ENCODE results near the gene ITM2B. TPM values are rescaled to one million over a fixed set of nuclear protein-coding genes. Genes with fewer than 3 reads are reported as not detected.

ITM2B gene
- total RNA-seq, 4 donors from 2014 or later = 136 to 528 (median 417) TPM

- no peaks in the 10 kb centered on the region for H3K27me3 ChIP-seq
- no peak for DNase-seq
- H3K27ac ChIP-seq = no peak overlapping the region
- TF ChIP-seq CTCF (IDR thresholded peaks at IDR 0.05) (no peak), POLR2A (IDR thresholded peaks at IDR 0.05) (no peak)
- H3K4me1 ChIP-seq = peaks cover 0 to 6% (median 0%) of the 10 kb centered on the region in 4 donors
- no peaks in the 10 kb centered on the region for H3K9me3 ChIP-seq
- H3K4me3 ChIP-seq = no peak overlapping the region
- peaks cover 0 to 10% (median 0%) of the 10 kb centered on the region in 3 donors for H3K36me3 ChIP-seq
These were observed 35.0 kb downstream of the ITM2B start for GRCh38 chr13:48268019-48268418.

- H3K4me3 ChIP-seq = no peak overlapping the region
- DNase-seq = no peak
- no peak for TF ChIP-seq POLR2A (IDR thresholded peaks at IDR 0.05)
- TF ChIP-seq CTCF (IDR thresholded peaks at IDR 0.05) = no peak
- no peaks in the 10 kb centered on the region for H3K4me1 ChIP-seq
- H3K36me3 ChIP-seq = no peaks in the 10 kb centered on the region
- H3K9me3 ChIP-seq = no peaks in the 10 kb centered on the region
- H3K27ac ChIP-seq = no peak overlapping the region
- H3K27me3 ChIP-seq = no peaks in the 10 kb centered on the region
These were observed 40.3 kb downstream of the ITM2B start for GRCh38 chr13:48273346-48273745.

GRCh38 chr13:48275507-48275906, 42.5 kb downstream of the ITM2B start:
- no peak for DNase-seq
- Histone ChIP-seq H3K4me1 (no peaks in the 10 kb centered on the region), H3K27me3 (no peaks in the 10 kb centered on the region), H3K9me3 (no peaks in the 10 kb centered on the region), H3K4me3 (no peak overlapping the region), H3K27ac (no peak overlapping the region), H3K36me3 (no peaks in the 10 kb centered on the region)
- TF ChIP-seq CTCF (IDR thresholded peaks at IDR 0.05) (no peak), POLR2A (IDR thresholded peaks at IDR 0.05) (no peak)

GRCh38 chr13:48278806-48279205, 45.8 kb downstream of the ITM2B start:
- Histone ChIP-seq H3K9me3 (no peaks in the 10 kb centered on the region), H3K4me3 (no peak overlapping the region), H3K27ac (no peak overlapping the region)

GRCh38 chr13:48281556-48281955, 48.5 kb downstream of the ITM2B start:
- no peak for DNase-seq
- Histone ChIP-seq H3K27ac (no peak overlapping the region), H3K36me3 (no peaks in the 10 kb centered on the region), H3K27me3 (no peaks in the 10 kb centered on the region), H3K4me3 (no peak overlapping the region), H3K4me1 (no peaks in the 10 kb centered on the region), H3K9me3 (no peaks in the 10 kb centered on the region)
- no peak for TF ChIP-seq POLR2A (IDR thresholded peaks at IDR 0.05)
- TF ChIP-seq CTCF (IDR thresholded peaks at IDR 0.05) = no peak

More at GRCh38 chr13:48278806-48279205, 45.8 kb downstream of the ITM2B start:
- no peaks in the 10 kb centered on the region for H3K36me3 ChIP-seq
- no peaks in the 10 kb centered on the region for H3K4me1 ChIP-seq
- no peak for TF ChIP-seq POLR2A (IDR thresholded peaks at IDR 0.05)
- DNase-seq = no peak
- H3K27me3 ChIP-seq = no peaks in the 10 kb centered on the region

- no peak for DNase-seq
These were observed 58.7 kb downstream of the ITM2B start for GRCh38 chr13:48291730-48292129.

More at GRCh38 chr13:48291730-48292129, 58.7 kb downstream of the ITM2B start:
- Histone ChIP-seq H3K4me3 (no peak overlapping the region), H3K9me3 (no peaks in the 10 kb centered on the region), H3K27me3 (no peaks in the 10 kb centered on the region), H3K36me3 (no peaks in the 10 kb centered on the region), H3K4me1 (no peaks in the 10 kb centered on the region), H3K27ac (no peak overlapping the region)
- TF ChIP-seq CTCF (IDR thresholded peaks at IDR 0.05) (no peak), POLR2A (IDR thresholded peaks at IDR 0.05) (no peak)

All from Peyer's patch (tissue), 4 donors.